ENCODE results near the gene ATG4C. TPM values are rescaled to one million over a fixed set of nuclear protein-coding genes. Genes with fewer than 3 reads are reported as not detected.
A peak's percentile ranks its signal among the peaks of the same experiment; 100 is the strongest.

ATG4C gene
- total RNA-seq, 2 donors from 2014 or later, result 23.8 to 32.8 TPM

DNA sequence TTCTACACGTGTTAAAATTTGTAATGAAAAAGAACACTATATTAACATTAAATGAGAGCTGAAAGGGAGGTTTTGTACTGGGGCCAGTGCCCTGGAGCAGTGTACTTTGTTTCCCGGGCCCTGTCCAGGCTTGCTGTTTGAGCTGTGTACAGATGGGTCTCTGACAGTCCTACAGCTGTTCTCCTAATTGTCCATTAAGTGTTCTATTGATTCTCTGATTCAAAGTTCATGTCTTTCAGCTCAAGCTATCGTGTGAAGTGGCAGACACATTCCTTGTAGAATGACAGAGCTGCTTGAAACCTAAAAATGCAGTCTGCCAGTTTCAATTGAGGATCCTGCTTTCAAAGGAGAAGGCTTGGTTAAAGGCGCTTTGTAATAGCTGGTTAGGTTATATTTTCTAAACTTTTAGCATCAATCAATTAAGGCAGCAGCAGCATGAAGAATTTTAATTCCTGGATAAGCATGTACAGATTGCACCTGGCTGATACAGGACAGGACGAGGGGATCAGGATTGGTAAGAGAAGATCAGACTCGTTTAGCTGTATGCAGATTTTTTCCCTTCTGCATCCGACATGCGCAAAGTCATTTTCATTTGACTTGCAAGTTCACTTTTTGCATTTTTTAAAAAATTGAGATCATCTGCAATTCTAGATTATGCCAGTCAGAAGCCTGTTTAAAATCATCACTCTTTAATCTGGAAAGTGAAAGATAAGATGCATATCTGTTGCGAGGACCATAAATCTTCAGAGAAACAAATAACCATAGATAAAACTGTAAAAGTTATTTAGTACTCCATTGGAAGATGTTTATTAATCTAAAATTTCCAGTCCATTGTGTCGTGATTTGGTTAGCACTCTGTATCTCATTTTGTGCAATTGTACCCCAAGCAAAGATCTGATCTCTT, 98.5 kb downstream of the ATG4C start:
- H3K4me3 Mint-ChIP-seq, result no peak overlapping the region
- WGBS, 2 experiments (ENCODE audit: insufficient coverage in 1 of 2, insufficient read length in 1 of 2), result 85 to 88% methylated on average over 7 to 8 of the region's 10 CpGs
- no peaks in the 10 kb centered on the region for H3K4me1 ChIP-seq (ENCODE audit: control insufficient read depth, insufficient read depth, low read length)
- no peak overlapping the region for H3K9ac ChIP-seq (ENCODE audit: extremely low read depth, low read length, poor library complexity, severe bottlenecking)
- peaks cover 2% of the 10 kb centered on the region for H3K27me3 Mint-ChIP-seq (ENCODE audit: insufficient read depth)
- H3K9me3 ChIP-seq (ENCODE audit: control insufficient read depth, low read length), result no peaks in the 10 kb centered on the region
- DNase-seq, result no peak
- H3K27ac Mint-ChIP-seq, result no peak overlapping the region
- no peaks in the 10 kb centered on the region for H3K36me3 Mint-ChIP-seq (ENCODE audit: low read depth)
- H3K4me1 Mint-ChIP-seq, result peaks cover 6% of the 10 kb centered on the region
- H3K4me3 ChIP-seq (ENCODE audit: low read length), result no peak overlapping the region
- no peak for TF ChIP-seq CTCF (conservative IDR thresholded peaks at IDR 0.05)
- H3K9me3 Mint-ChIP-seq, result peaks cover 7% of the 10 kb centered on the region
- no peaks in the 10 kb centered on the region for H3K27me3 ChIP-seq (ENCODE audit: control insufficient read depth, insufficient read depth, low read length, poor library complexity, severe bottlenecking)
- H3K36me3 ChIP-seq (ENCODE audit: control insufficient read depth, insufficient read depth, low read length), result no peaks in the 10 kb centered on the region
- peak overlapping the region; percentile 54 for H3K27ac ChIP-seq (ENCODE audit: low read depth, low read length)

- Histone ChIP-seq H3K27me3 (ENCODE audit: control insufficient read depth, insufficient read depth, low read length, poor library complexity, severe bottlenecking) (no peaks in the 10 kb centered on the region), H3K9ac (ENCODE audit: extremely low read depth, low read length, poor library complexity, severe bottlenecking) (no peak overlapping the region), H3K9me3 (ENCODE audit: control insufficient read depth, low read length) (no peaks in the 10 kb centered on the region), H3K27ac (ENCODE audit: low read depth, low read length) (no peak overlapping the region), H3K36me3 (ENCODE audit: control insufficient read depth, insufficient read depth, low read length) (no peaks in the 10 kb centered on the region), H3K4me1 (ENCODE audit: control insufficient read depth, insufficient read depth, low read length) (no peaks in the 10 kb centered on the region), H3K4me3 (ENCODE audit: low read length) (no peak overlapping the region)
- no peak for DNase-seq
- Mint-ChIP-seq H3K36me3 (ENCODE audit: low read depth) (no peaks in the 10 kb centered on the region), H3K27ac (no peak overlapping the region), H3K27me3 (ENCODE audit: insufficient read depth) (peaks cover 2% of the 10 kb centered on the region), H3K4me1 (peaks cover 11% of the 10 kb centered on the region), H3K4me3 (no peak overlapping the region), H3K9me3 (peaks cover 7% of the 10 kb centered on the region)
- TF ChIP-seq CTCF (conservative IDR thresholded peaks at IDR 0.05), result no peak
These were observed 100.3 kb downstream of the ATG4C start for GRCh38 chr1:62884156-62884740.

DNA sequence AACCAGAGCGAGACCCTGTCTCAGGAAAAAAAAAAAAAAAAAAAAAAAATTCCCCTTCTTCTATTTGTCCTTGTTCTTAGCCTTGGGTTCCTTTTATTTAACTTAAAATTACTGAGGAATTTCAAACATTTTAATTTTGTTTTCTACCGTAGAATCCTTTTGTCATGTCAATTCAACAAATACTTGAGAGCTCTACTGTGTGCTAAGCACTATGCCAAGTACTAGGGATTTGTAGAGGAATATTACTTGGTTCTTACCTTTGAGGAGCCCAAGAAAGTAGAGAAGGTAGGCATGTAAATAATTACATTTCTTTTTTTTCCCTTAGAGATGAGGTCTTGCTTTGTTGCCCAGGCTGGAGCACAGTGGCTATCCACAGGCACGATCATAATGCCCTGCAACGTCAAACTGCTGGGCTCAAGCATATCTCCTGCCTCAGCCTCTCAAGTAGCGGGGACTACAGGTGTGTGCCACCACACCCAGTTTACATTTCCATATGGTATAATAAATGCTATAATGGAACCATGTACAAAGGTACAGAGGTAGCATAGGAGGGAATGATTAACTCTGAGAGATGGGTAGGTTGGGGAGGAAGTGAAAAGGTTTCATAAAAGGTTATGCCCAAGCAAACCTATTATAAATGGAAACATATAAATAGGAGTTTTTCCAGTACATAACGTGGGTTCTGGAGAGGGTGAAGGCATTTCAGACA, 104.0 kb downstream of the ATG4C start:
- Mint-ChIP-seq H3K4me1 (peaks cover 5% of the 10 kb centered on the region), H3K36me3 (ENCODE audit: low read depth) (no peaks in the 10 kb centered on the region), H3K27me3 (ENCODE audit: insufficient read depth) (no peaks in the 10 kb centered on the region), H3K4me3 (no peak overlapping the region), H3K27ac (no peak overlapping the region), H3K9me3 (no peaks in the 10 kb centered on the region)
- no peak for DNase-seq
- no peak for TF ChIP-seq CTCF (conservative IDR thresholded peaks at IDR 0.05)
- no peaks in the 10 kb centered on the region for H3K4me1 ChIP-seq (ENCODE audit: control insufficient read depth, insufficient read depth, low read length)
- H3K4me3 ChIP-seq (ENCODE audit: low read length), result no peak overlapping the region
- H3K9ac ChIP-seq (ENCODE audit: extremely low read depth, low read length, poor library complexity, severe bottlenecking), result no peak overlapping the region
- no peaks in the 10 kb centered on the region for H3K9me3 ChIP-seq (ENCODE audit: control insufficient read depth, low read length)
- H3K27me3 ChIP-seq (ENCODE audit: control insufficient read depth, insufficient read depth, low read length, poor library complexity, severe bottlenecking), result no peaks in the 10 kb centered on the region
- WGBS, 2 experiments (ENCODE audit: insufficient coverage in 1 of 2, insufficient read length in 1 of 2), result 87 to 100% methylated on average over 2 to 6 of the region's 6 CpGs
- H3K36me3 ChIP-seq (ENCODE audit: control insufficient read depth, insufficient read depth, low read length), result no peaks in the 10 kb centered on the region
- no peak overlapping the region for H3K27ac ChIP-seq (ENCODE audit: low read depth, low read length)

Data from endodermal cell (in vitro differentiated cells).